SK-N-SH treated with all-trans-retinoic acid at 6 μM for 48 hours (cell line): ENCODE measurements around the gene CAPN1.

Experiments
- CSRNP3 ChIP-seq: fragments of 250-450 bp; sonication (Bioruptor Pico); IDR thresholded peaks from 2 replicates; pipeline ENCODE4 v1.5.1; 2021; ENCODE audit warnings: mild to moderate bottlenecking, moderate library complexity
- GLIS3 ChIP-seq: fragments of 250-450 bp; sonication (Bioruptor Pico); IDR thresholded peaks from 2 replicates; pipeline ENCODE4 v1.5.0; 2020; ENCODE audit warnings: mild to moderate bottlenecking, moderate library complexity
- PATZ1 ChIP-seq: fragments of 250-450 bp; sonication (Bioruptor Pico); IDR thresholded peaks from 2 replicates; pipeline ENCODE4 v1.8.0; 2020; ENCODE audit warnings: mild to moderate bottlenecking, moderate library complexity, borderline replicate concordance
- SNAI2 ChIP-seq: fragments of 250-450 bp; sonication (Bioruptor Pico); IDR thresholded peaks from 2 replicates; pipeline ENCODE4 v1.5.0; 2020; ENCODE audit warnings: mild to moderate bottlenecking, moderate library complexity
- TCF4 ChIP-seq: fragments of 250-450 bp; sonication (Bioruptor Pico); IDR thresholded peaks from 2 replicates; pipeline ENCODE4 v1.8.0; 2021; ENCODE audit warnings: mild to moderate bottlenecking, moderate library complexity, borderline replicate concordance
- TSHZ2 ChIP-seq: fragments of 250-450 bp; sonication (Bioruptor Pico); IDR thresholded peaks from 2 replicates; pipeline ENCODE4 v1.5.0; 2020; ENCODE audit warnings: mild to moderate bottlenecking, moderate library complexity
- ZFP3 ChIP-seq: fragments of 250-450 bp; sonication (Bioruptor Pico); IDR thresholded peaks from 2 replicates; pipeline ENCODE4 v1.5.0; 2020; ENCODE audit warnings: mild to moderate bottlenecking, moderate library complexity

- TF ChIP-seq PATZ1 (no peak), CSRNP3 (CRISPR knock-in tag) (no peak), ZFP3 (CRISPR knock-in tag) (no peak), TCF4 (CRISPR knock-in tag) (no peak), TSHZ2 (CRISPR knock-in tag) (no peak), SNAI2 (CRISPR knock-in tag) (no peak), GLIS3 (no peak)
Measured at GRCh38 chr11:65187971-65188461, 6.3 kb downstream of the CAPN1 start.
